Measurements from ENCODE around the gene LRRTM4.

- TF ChIP-seq CTCF (IDR thresholded peaks at IDR 0.05; ENCODE audit: low read depth, low read length) (no peak), EZH2phosphoT487 (IDR thresholded peaks at IDR 0.05; ENCODE audit: low read depth) (no peak)
Measured at GRCh38 chr2:76998704-76999103, 523.5 kb downstream of the LRRTM4 start.

Data from OCI-LY3 (cell line).